Hindlimb muscle (tissue), 1 donor: ENCODE data around the gene PDILT. TPM values are rescaled to one million over a fixed set of nuclear protein-coding genes. Genes with fewer than 3 reads are reported as not detected.

ENCODE experiments used
- DNase-seq: peaks from one replicate; pipeline ENCODE4 v3.0.0-alpha.2; 2013
- polyA plus RNA-seq: library from polyadenylated mRNA; unstranded; fragments of 120-200 nt; gene quantifications from one replicate; pipeline ENCODE4 v1.2.1, GENCODE V29; 2013; ENCODE audit not compliant: insufficient read length

Gene PDILT
- polyA plus RNA-seq, 1 donor = not detected

- no peak for DNase-seq
Observed at GRCh38 chr16:20402651-20403050, 1.9 kb downstream of the PDILT start.

GRCh38 chr16:20401475-20402016, 3.0 kb downstream of the PDILT start:
- no peak for DNase-seq

- DNase-seq = no peak
Observed at GRCh38 chr16:20401066-20401465, 3.5 kb downstream of the PDILT start.

GRCh38 chr16:20399185-20399584, 5.4 kb downstream of the PDILT start:
- DNase-seq = no peak

- no peak for DNase-seq
Observed at GRCh38 chr16:20398603-20399002, 5.9 kb downstream of the PDILT start.

- no peak for DNase-seq
Observed at GRCh38 chr16:20397468-20398074, 7.0 kb downstream of the PDILT start.

GRCh38 chr16:20396846-20397467, 7.6 kb downstream of the PDILT start:
- no peak for DNase-seq

- no peak for DNase-seq
Observed at GRCh38 chr16:20395946-20396345, 8.6 kb downstream of the PDILT start.

- DNase-seq = no peak
Observed at GRCh38 chr16:20393801-20394577, 10.5 kb downstream of the PDILT start.

- no peak for DNase-seq
Observed at GRCh38 chr16:20391045-20391444, 13.5 kb downstream of the PDILT start.

GRCh38 chr16:20388854-20389253, 15.7 kb downstream of the PDILT start:
- no peak for DNase-seq

GRCh38 chr16:20387978-20388377, 16.6 kb downstream of the PDILT start:
- no peak for DNase-seq

GRCh38 chr16:20385844-20386832, 18.4 kb downstream of the PDILT start:
- DNase-seq = peak; percentile 36

- DNase-seq = peak; percentile 45
Observed at GRCh38 chr16:20383106-20384029, 21.2 kb downstream of the PDILT start.

- no peak for DNase-seq
Observed at GRCh38 chr16:20382202-20382948, 22.2 kb downstream of the PDILT start.

- no peak for DNase-seq
Observed at GRCh38 chr16:20380782-20381181, 23.8 kb downstream of the PDILT start.

- DNase-seq = no peak
Observed at GRCh38 chr16:20377181-20377580, 27.4 kb downstream of the PDILT start.

GRCh38 chr16:20372701-20373100, 31.8 kb downstream of the PDILT start:
- DNase-seq = no peak

- DNase-seq = no peak
Observed at GRCh38 chr16:20369452-20370054, 35.0 kb downstream of the PDILT start.

- no peak for DNase-seq
Observed at GRCh38 chr16:20364051-20364450, 40.5 kb downstream of the PDILT start.
